Uterus (tissue), 2 donors: Measurements from ENCODE around the gene TIMM22.

Source experiments
- POLR2A ChIP-seq, 2 donors: fragments of 450-650 bp; IDR thresholded peaks; one replicate each; pipeline ENCODE4 v1.6.1; 2016; ENCODE audit warnings: antibody characterized with exemption in 2 of 2, mild to moderate bottlenecking in 1 of 2, moderate library complexity in 1 of 2
- TF ChIP-seq, protein P1 (sequence below), 4 experiments: fragments of 200-600 bp in 2 of 4; fragments of 450-650 bp in 2 of 4; sonication (generic) in 2 of 4; IDR thresholded peaks; one replicate each; pipeline ENCODE4 v1.5.1; 2016 to 2019; ENCODE audit warnings: antibody characterized with exemption in 4 of 4, mild to moderate bottlenecking in 2 of 4, moderate library complexity in 1 of 4

DNA sequence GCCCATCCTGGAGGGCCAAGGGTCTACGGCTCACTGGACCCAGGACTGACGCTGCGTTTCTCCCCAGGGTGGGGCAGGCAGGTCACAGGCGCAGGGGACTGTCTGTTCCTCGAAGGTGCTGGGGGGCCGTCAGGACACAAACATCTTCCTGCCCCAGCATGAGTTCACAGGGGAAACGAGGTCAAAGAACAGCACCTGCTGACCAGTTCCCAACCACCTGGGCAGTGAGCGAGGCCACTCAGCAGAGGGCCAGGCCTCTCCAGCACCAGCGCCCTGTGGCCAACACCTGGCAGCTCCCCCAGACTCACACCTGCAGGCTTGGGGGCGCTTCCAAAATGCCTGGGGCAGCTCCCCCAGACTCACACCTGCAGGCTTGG, 29.7 kb downstream of the TIMM22 start:
- no peak for TF ChIP-seq POLR2A (IDR thresholded peaks at IDR 0.05)
- TF ChIP-seq, protein P1, sequence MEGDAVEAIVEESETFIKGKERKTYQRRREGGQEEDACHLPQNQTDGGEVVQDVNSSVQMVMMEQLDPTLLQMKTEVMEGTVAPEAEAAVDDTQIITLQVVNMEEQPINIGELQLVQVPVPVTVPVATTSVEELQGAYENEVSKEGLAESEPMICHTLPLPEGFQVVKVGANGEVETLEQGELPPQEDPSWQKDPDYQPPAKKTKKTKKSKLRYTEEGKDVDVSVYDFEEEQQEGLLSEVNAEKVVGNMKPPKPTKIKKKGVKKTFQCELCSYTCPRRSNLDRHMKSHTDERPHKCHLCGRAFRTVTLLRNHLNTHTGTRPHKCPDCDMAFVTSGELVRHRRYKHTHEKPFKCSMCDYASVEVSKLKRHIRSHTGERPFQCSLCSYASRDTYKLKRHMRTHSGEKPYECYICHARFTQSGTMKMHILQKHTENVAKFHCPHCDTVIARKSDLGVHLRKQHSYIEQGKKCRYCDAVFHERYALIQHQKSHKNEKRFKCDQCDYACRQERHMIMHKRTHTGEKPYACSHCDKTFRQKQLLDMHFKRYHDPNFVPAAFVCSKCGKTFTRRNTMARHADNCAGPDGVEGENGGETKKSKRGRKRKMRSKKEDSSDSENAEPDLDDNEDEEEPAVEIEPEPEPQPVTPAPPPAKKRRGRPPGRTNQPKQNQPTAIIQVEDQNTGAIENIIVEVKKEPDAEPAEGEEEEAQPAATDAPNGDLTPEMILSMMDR (IDR thresholded peaks at IDR 0.05) = no peak
